G401 (cell line): Measurements from ENCODE around the gene DOCK9. TPM values are rescaled to one million over a fixed set of nuclear protein-coding genes. Genes with fewer than 3 reads are reported as not detected.
"Not testable (repeated sequence)": the region's sequence is repeated elsewhere in the genome, so short reads cannot be mapped to it uniquely, and the experiment has no call there.

ENCODE experiments used
- DNase-seq: peaks from one replicate; pipeline ENCODE4 v3.0.0-alpha.2; 2015; ENCODE audit warnings: low spot score
- in situ Hi-C: cut with HindIII; loops from 2 replicates; pipeline ENCODE4 v1.10.0; 2016; ENCODE audit warnings: low sequenced_read_pairs, mixed read lengths
- total RNA-seq: library from RNA; depleted of rRNA; stranded (reverse); fragments of >200 nt; shearing (Covaris generic); gene quantifications from 2 replicates; pipeline ENCODE4 v1.2.3, GENCODE V29; 2014

The DOCK9 gene
- total RNA-seq, 1 experiment from 2014 or later = 0.51 TPM

GRCh38 chr13:98897706-98898105 is 80.2 kb downstream of the DOCK9 start:
- no peak for DNase-seq
- in situ Hi-C loops = no loop called here

DNA sequence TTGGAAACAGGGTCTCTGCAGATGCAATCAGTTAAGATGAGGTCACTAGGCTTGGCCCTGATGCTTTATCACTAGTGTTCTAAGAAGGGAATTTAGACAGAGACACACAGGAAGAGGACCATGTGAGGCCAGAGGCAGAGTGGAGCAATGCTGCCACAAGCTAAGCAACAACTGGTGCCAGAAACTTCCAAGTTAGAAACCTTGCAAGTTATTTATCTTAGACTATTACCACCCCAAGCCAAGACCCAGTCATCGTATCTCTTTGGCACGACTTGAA is 81.1 kb downstream of the DOCK9 start:
- DNase-seq = no peak
- in situ Hi-C loops = no loop called here

GRCh38 chr13:98896083-98896867 is 81.6 kb downstream of the DOCK9 start:
- in situ Hi-C loops = no loop called here
- no peak for DNase-seq

DNA sequence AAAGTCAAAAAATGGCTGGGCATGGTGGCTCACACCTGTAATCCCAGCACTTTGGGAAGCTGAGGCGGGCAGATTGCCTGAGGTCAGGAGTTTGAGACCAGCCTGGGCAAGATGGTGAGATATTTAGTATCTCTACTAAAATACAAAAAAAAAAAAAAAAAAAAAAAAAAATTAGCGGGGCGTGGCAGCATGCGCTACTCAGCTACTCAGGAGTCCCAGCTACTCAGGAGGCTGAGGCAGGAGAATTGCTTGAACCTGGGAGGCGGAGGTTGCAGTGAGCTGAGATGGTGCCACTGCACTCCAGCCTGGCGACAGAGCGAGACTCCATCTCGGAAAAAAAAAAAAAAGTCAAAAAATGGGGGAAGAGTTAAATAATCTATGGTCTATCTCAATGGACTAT is 83.0 kb downstream of the DOCK9 start:
- in situ Hi-C loops, DNase-seq: not testable (repeated sequence)

DNA sequence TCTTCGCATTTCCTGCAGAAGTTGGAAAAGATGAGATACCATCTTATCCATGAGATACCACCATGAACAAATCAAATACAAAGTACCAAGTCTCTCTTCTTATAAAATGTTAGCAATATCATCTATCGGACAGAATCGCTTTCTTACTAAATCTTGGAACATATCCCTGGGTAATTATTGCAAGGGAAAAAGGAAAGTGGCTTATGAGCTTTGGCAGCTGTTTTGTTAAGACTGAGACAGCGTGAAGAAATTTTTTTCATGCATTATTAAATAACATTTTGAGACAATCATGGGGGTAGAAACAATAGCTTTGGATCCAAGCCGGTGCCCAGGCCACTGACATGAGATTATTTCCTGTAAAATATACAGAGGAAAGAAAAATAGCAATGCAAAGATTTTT is 84.5 kb downstream of the DOCK9 start:
- in situ Hi-C loops = no loop called here
- DNase-seq = no peak

- in situ Hi-C loops = no loop called here
- no peak for DNase-seq
Measured at GRCh38 chr13:98892821-98893220, 85.0 kb downstream of the DOCK9 start.

GRCh38 chr13:98892077-98892476 is 85.8 kb downstream of the DOCK9 start:
- in situ Hi-C loops = no loop called here
- no peak for DNase-seq

- in situ Hi-C loops = no loop called here
- DNase-seq = no peak
Measured at GRCh38 chr13:98890925-98891324, 86.9 kb downstream of the DOCK9 start.

DNA sequence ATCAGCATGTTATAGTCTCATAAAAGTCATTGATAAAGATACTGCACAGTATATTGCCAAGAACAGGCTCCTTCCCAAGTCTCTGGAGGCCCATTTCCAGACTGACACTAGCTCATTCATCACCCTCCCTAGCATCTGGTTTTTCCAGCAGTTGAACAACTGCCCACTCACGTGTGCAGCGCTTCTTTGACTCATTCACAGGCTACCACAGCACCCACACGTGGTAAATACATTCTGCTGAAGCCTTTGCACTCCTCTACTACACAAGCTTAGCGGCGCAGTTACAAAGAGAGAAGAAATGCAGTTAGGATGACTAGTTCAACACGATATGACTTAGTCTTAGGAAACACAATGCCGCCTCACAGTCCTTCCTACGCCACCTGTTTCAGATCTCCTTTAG is 87.7 kb downstream of the DOCK9 start:
- in situ Hi-C loops = no loop called here
- no peak for DNase-seq

DNA sequence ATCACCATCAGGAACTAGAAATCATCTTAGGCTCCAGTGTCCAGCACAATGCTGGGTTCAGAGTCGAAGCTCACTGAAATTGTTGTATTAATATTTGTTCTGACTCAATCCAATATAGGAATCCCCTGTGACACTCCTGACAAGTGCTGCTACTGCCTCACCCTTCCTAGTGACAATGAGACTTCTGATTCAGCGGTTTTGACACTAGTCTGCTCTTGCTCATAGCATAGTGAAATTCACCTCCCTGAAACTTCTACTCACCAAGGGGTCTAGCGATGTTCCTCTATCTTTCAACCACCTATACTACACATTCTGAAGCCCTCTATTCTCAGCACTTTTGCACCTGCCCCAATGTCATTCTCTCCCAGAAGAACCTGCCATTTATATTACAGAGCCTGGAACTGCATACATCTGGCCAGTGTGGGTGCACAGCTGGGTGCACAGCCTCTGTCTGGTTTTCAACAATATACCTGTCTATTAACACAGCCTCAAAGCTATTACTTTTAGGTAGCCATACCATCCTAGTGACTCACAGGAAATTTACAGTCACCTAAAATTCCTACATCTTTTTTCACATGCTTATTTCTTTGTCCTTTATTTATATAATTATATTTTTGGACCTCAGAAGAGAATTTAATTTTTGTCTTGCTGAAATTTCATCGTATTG is 88.3 kb downstream of the DOCK9 start:
- DNase-seq = no peak
- in situ Hi-C loops = no loop called here

GRCh38 chr13:98888890-98889279 is 89.0 kb downstream of the DOCK9 start:
- DNase-seq = no peak
- in situ Hi-C loops = no loop called here

DNA sequence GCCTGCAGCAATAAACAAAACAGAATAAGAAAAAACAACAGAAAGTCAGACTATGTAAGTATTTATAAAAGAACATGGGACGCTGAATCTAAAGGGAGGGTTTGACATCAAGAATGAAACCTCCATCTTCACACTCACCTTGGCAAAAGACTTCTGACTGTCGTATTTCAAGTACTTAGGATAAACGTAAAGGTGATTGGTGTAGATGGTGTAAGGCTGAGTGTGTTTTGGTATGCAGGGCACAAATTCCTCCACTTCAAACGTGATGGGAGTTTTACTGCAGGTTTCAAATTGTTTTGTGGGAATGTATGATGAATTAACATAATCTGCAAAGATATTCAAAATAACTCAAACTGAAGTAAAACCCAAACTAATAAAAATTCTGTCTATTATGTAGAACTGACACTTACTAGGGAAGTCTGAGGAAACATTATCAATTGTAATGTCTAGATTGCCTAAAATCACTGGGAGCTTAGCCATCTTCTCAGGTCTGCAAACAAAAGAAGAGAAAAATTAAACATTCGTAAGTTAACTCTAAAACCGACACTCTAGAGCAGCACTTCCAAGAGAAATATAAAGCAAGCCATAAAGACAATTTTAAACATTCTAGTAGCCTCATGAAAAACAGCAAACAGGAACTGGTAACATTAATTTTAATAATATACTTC is 89.5 kb downstream of the DOCK9 start:
- in situ Hi-C loops = no loop called here

GRCh38 chr13:98886587-98887230 is 91.2 kb downstream of the DOCK9 start:
- in situ Hi-C loops = no loop called here

More for the DNA sequence above, 89.5 kb downstream of the DOCK9 start:
- no peak for DNase-seq

DNA sequence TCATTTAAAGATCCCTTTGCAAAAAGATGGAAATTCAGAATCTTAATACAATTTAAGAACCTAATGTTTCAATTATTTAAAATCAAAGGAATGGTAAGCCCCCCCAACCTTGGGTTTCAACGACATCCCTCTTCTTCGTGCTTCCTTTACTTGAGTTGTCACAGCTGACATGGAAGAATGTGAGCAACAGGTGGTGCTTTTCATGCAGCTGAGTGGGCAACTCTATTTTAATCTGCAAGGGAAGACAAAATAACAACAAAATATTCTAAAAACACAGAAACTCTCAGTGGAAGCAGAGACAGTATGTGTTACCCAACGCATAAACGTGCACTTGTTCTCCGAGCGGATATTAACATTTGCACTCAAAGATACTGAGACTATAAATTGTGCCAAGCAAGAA is 92.3 kb downstream of the DOCK9 start:
- DNase-seq = no peak
- in situ Hi-C loops = no loop called here

More at GRCh38 chr13:98886587-98887230, 91.2 kb downstream of the DOCK9 start:
- no peak for DNase-seq

DNA sequence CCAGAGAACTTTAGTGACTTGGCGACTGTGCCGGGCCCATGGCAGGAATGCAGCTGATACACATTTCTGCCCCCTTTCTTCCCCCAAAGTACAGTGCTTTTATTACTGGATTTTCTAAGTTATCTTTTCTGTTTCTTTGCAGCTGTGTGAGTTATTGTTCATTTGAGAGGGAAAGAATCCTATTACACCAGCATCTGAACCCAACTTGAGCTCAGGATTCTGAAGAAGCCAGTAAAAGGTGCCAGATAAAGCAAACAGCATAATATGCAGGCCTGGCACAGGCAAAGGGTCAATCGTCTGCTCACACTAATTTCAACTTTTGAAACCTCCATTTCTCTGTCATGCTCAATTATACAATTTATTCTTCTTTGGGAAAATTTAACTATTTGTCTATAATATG is 93.9 kb downstream of the DOCK9 start:
- no peak for DNase-seq
- in situ Hi-C loops = no loop called here

DNA sequence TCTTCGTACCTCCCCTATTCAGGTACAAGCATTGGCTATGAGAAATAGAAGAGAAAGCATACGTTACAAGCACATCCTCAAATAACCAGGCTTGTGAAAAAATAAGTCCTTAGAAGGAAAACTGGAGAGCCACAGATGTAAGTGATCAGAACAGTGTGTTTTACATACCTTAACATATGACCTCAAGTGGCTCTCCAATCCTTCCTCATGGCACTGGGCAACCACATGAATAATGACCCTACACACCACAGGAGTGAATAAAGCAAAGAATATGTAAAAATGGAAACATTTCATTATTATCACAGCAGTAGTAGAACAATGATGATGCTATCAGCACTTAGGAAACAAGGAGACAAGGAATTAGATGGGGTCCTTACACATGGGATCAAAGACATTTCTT is 96.5 kb downstream of the DOCK9 start:
- in situ Hi-C loops = no loop called here
- no peak for DNase-seq

DNA sequence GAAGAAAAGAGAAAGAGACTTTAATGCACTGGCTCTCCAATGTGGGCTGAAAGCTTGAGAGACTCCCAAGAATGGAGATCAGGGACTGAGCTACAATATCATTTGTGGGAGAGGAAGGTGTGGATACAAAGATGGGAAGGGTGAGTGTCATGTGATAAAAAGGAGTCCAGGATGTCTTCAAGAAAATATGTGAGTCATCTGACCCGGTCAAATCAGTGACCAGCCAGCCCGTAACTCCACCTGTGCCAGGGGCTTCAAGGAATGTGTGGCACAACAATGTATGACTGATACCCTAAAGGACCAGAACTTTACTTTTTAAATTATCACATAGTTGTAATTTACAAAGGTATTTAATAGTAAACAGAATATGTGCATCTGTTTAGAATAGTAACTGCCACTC is 97.2 kb downstream of the DOCK9 start:
- DNase-seq = no peak
- in situ Hi-C loops = no loop called here

- in situ Hi-C loops = no loop called here
- DNase-seq = peak; percentile 29
Measured at GRCh38 chr13:98879957-98880356, 97.9 kb downstream of the DOCK9 start.

- in situ Hi-C loops = no loop called here
- no peak for DNase-seq
Measured at GRCh38 chr13:98879127-98879520, 98.7 kb downstream of the DOCK9 start.

DNA sequence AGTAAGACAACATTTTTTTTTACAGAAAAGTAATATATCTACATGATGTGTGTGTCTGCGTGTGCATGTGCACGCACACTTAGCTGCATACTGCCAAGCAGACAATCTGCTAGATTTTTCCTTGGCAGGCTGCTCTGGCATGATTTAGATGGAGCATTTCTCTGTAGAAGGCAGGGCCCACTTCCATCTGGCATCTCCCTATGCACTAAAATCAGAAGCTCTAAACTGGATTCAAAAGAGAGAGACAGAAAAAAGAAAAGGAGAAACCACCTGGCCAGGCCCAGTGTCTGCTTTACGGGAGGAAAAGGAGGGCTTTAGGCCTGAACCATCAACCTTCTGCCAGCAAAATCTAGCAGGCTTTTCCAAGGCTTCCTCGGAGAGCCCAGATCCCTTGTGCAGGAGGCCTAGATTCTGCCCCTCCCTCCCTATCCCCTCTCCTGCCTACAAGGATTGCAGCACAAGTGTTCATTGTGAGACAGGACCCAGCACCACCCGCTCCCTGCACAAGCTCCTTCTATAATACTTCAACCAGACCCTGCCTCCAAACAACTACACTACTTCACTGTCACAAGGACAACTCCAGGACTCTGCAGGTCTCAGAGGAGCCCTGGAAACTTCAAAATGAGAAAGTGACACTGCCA is 99.3 kb downstream of the DOCK9 start:
- in situ Hi-C loops = no loop called here
- peak; percentile 99 for DNase-seq
